ENCODE measurements around the gene ISLR.

DNA sequence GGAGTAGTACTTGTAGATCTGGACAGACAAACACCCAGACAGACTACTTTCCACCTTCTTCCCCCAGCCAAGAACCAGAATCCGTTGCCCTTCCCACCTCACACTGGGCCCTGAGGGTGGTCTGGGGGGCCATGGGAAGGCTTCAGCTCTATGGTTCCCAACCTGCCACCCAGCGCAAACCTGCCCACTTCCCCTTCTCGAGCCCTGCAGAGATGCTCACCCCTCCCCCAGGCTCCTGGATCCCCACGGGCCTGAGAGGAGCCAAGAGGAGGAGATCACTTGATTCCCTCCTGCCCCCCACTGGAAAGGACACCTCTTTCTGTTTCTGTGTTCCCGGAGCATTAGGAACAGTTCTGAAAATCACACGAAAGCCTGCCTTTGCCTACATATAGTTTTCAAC lies 20.4 kb downstream of the ISLR start:
- TF ChIP-seq, protein P1, sequence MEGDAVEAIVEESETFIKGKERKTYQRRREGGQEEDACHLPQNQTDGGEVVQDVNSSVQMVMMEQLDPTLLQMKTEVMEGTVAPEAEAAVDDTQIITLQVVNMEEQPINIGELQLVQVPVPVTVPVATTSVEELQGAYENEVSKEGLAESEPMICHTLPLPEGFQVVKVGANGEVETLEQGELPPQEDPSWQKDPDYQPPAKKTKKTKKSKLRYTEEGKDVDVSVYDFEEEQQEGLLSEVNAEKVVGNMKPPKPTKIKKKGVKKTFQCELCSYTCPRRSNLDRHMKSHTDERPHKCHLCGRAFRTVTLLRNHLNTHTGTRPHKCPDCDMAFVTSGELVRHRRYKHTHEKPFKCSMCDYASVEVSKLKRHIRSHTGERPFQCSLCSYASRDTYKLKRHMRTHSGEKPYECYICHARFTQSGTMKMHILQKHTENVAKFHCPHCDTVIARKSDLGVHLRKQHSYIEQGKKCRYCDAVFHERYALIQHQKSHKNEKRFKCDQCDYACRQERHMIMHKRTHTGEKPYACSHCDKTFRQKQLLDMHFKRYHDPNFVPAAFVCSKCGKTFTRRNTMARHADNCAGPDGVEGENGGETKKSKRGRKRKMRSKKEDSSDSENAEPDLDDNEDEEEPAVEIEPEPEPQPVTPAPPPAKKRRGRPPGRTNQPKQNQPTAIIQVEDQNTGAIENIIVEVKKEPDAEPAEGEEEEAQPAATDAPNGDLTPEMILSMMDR (conservative IDR thresholded peaks at IDR 0.05), result no peak
- no peak for TF ChIP-seq EZH2 (IDR thresholded peaks at IDR 0.05; ENCODE audit: low read depth)

All from PC-9 (cell line).